Fibroblast of lung (primary cell): Measurements from ENCODE around the gene TPPP.

Experiments
- EZH2 ChIP-seq: IDR thresholded peaks from 2 replicates; pipeline ENCODE4 v1.5.1; 2012; ENCODE audit warnings: low read length, control low read depth, mild to moderate bottlenecking; ENCODE audit errors: missing control alignments
- TF ChIP-seq, protein P1 (sequence below), 2 donors: IDR thresholded peaks in 1 of 2; conservative IDR thresholded peaks in 1 of 2; 1 replicate in 1 of 2; 2 replicates in 1 of 2; pipeline ENCODE4 v1.5.1; 2011 to 2012; ENCODE audit warnings: low read length in 2 of 2, control low read depth in 1 of 2, inconsistent platforms in 1 of 2, low read depth in 1 of 2, mild to moderate bottlenecking in 1 of 2

DNA sequence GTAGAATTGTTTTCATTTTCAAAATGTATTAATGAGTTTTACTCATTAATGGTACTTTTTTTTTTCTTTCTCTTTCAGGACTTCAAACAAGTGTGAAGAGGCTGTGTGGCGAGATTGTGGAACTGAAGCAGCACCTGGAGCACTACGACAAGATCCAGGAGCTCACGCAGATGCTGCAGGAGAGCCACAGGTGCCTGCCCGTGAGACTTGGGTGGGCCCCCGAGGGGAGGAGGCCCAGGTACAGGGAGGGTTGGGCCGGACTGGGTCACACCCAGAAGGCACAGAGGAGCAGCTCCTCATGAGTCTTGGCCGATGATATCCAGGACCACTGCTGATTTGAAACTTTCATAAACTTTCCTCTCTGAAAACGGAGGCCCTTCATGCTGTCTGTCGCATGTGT is 45.4 kb downstream of the TPPP start:
- TF ChIP-seq, protein P1, sequence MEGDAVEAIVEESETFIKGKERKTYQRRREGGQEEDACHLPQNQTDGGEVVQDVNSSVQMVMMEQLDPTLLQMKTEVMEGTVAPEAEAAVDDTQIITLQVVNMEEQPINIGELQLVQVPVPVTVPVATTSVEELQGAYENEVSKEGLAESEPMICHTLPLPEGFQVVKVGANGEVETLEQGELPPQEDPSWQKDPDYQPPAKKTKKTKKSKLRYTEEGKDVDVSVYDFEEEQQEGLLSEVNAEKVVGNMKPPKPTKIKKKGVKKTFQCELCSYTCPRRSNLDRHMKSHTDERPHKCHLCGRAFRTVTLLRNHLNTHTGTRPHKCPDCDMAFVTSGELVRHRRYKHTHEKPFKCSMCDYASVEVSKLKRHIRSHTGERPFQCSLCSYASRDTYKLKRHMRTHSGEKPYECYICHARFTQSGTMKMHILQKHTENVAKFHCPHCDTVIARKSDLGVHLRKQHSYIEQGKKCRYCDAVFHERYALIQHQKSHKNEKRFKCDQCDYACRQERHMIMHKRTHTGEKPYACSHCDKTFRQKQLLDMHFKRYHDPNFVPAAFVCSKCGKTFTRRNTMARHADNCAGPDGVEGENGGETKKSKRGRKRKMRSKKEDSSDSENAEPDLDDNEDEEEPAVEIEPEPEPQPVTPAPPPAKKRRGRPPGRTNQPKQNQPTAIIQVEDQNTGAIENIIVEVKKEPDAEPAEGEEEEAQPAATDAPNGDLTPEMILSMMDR (conservative IDR thresholded peaks at IDR 0.05 in 1 of 2, IDR thresholded peaks at IDR 0.05 in 1 of 2; ENCODE audit: low read depth in 1 of 2, low read length in 2 of 2), result no peak
- TF ChIP-seq EZH2, result no peak
